SK-N-MC (cell line): ENCODE data around the gene PTPRJ.

Experiments
- EZH2 ChIP-seq: fragments of 200-600 bp; sonication (generic); IDR thresholded peaks from one replicate; pipeline ENCODE4 v1.6.1; 2017; ENCODE audit warnings: antibody characterized with exemption
- POLR2AphosphoS5 ChIP-seq: IDR thresholded peaks from 2 replicates; pipeline ENCODE4 v1.6.1; 2012; ENCODE audit warnings: mild to moderate bottlenecking, low read depth, low read length, borderline replicate concordance

- no peak for TF ChIP-seq EZH2
- TF ChIP-seq POLR2AphosphoS5: no peak
These were observed 20.1 kb downstream of the PTPRJ start for GRCh38 chr11:48000432-48000831.
